HEK293T (cell line): ENCODE measurements around the gene HGD.

Experiments
- ARNT ChIP-seq: fragments of 450-650 bp; IDR thresholded peaks from 2 replicates; pipeline ENCODE4 v1.6.1; 2017; ENCODE audit warnings: mild to moderate bottlenecking
- FOXM1 ChIP-seq: fragments of 450-650 bp; IDR thresholded peaks from 2 replicates; pipeline ENCODE4 v1.6.1; 2017; ENCODE audit warnings: mild to moderate bottlenecking, borderline replicate concordance
- NFRKB ChIP-seq: fragments of 450-650 bp; IDR thresholded peaks from 2 replicates; pipeline ENCODE4 v1.6.1; 2016; ENCODE audit warnings: mild to moderate bottlenecking, moderate library complexity
- PKNOX1 ChIP-seq: fragments of 450-650 bp; IDR thresholded peaks from 2 replicates; pipeline ENCODE4 v1.6.1; 2016
- SUZ12 ChIP-seq: fragments of 450-650 bp; IDR thresholded peaks from 2 replicates; pipeline ENCODE4 v1.6.1; 2016; ENCODE audit warnings: mild to moderate bottlenecking
- TARDBP ChIP-seq: fragments of 450-650 bp; IDR thresholded peaks from 2 replicates; pipeline ENCODE4 v1.6.1; 2016

DNA sequence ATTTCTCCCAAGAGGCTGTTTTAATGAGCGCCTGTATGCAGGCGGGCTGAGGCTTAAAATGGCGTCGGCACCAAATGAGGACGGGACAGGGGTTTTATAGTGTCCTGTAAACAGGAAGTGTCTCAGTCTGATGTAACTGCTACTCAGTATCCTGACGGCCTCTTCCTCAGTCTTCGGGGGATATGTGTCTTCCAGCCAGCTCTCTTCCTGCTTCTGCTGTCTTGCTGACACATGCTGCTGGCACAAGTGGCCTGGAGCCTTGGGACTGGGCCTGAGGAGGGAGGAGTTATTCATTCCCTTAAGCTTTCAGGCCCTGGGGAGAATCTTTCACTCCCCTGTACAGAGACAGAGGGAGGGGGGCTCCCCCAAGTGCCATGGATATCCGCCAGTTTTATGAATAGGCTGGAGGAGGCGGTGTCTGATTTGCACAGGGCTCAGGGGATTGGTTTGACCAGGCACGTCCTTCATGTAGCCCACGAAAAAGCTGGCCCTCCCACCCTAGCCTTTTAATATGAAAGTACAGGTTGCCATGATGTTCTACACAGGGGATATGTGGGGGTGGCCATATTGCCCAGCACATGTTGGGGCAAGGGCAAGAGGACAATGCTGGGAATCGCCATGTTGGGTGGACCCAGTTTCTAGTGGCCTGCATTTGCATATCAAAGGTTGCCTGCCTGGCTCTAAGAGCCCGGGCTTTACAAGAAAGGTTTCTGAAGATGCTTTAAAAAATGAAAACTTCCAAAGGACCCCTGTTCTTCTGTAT, 66.0 kb downstream of the HGD start:
- TF ChIP-seq NFRKB, result no peak
- TF ChIP-seq TARDBP, result no peak
- no peak for TF ChIP-seq SUZ12
- no peak for TF ChIP-seq FOXM1
- no peak for TF ChIP-seq PKNOX1
- no peak for TF ChIP-seq ARNT
